ENCODE data around the gene TTC9.
A peak's percentile ranks its signal among the peaks of the same experiment; 100 is the strongest.

- TF ChIP-seq CTCF (conservative IDR thresholded peaks at IDR 0.05; ENCODE audit: low read depth in 2 of 2) (no peak), REST (IDR thresholded peaks at IDR 0.05; ENCODE audit: unreplicated experiment) (no peak), POLR2AphosphoS5 (IDR thresholded peaks at IDR 0.05; ENCODE audit: low read depth) (0 out of 2 replicates have a peak, but pooled peaks have one; percentile 31), EZH2 (IDR thresholded peaks at IDR 0.05; ENCODE audit: low read depth, unreplicated experiment) (no peak), EZH2phosphoT487 (IDR thresholded peaks at IDR 0.05; ENCODE audit: unreplicated experiment) (no peak), ETS1 (IDR thresholded peaks at IDR 0.05) (peak; percentile 94), STAT1 (IDR thresholded peaks at IDR 0.05; ENCODE audit: unreplicated experiment) (no peak), ZNF462 (CRISPR knock-in tag; IDR thresholded peaks at IDR 0.05) (no peak), ZNF114 (CRISPR knock-in tag; IDR thresholded peaks at IDR 0.05) (no peak)
Observed at GRCh38 chr14:70655110-70655826, 13.6 kb downstream of the TTC9 start.
